Renal pelvis (tissue), 4 donors: ENCODE measurements around the gene CHCHD4. TPM values are rescaled to one million over a fixed set of nuclear protein-coding genes. Genes with fewer than 3 reads are reported as not detected.
"Not testable (repeated sequence)": the region's sequence is repeated elsewhere in the genome, so short reads cannot be mapped to it uniquely, and the experiment has no call there.

ENCODE experiments used
- DNase-seq: peaks from one replicate; pipeline ENCODE4 v3.0.0-alpha.2; 2013
- polyA plus RNA-seq, 3 donors: library from polyadenylated mRNA; unstranded; fragments of 120-200 nt; gene quantifications; one replicate each; pipeline ENCODE4 v1.2.1, GENCODE V29; 2013; ENCODE audit not compliant: insufficient read length in 3 of 3

Gene CHCHD4
- polyA plus RNA-seq, 3 donors = 17.9 to 19.9 (median 18.7) TPM

DNA sequence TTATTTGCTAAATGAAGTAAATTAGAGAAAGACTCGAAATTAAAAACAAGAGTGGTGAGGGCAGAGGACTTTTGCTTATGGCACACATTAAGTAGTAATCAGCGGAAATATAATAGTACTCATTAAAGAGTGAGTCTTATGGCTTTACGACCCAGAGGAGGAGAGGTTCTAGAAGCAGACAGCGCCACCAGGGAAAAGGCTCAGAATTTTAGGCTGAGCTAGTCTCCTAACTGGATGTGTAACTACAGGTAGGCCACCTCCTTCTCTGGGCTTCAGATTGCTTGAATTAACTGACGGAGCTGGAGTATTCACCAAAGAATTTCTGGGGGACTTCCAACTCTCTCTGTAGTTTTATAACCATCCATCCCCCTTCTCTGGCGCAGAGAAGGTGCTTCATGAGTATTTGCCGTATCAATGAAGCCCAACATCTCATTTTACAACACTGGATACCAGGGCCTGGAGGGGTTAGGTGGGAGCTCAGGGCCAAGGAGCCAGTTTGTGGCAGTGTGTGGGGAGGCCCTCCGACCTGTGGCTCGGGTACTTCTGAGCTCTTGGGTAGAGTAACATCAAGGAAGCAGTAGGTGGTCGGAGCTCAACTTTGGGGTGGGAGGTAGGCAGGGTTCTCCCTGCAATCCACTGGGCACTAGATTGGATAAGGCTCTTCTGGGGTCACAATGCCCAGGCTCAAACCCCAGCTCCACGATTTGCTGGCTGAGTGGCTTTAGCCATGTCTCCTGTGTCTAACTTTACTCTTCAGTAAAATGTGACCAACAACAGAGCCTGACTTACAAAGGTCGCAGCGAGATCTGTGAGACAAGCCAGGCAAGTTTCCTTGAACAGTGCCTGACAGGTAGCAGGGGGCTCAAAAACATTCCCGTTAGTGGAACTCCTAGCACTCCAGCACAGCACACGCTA, 1.1 kb downstream of the CHCHD4 start:
- DNase-seq = no peak

DNA sequence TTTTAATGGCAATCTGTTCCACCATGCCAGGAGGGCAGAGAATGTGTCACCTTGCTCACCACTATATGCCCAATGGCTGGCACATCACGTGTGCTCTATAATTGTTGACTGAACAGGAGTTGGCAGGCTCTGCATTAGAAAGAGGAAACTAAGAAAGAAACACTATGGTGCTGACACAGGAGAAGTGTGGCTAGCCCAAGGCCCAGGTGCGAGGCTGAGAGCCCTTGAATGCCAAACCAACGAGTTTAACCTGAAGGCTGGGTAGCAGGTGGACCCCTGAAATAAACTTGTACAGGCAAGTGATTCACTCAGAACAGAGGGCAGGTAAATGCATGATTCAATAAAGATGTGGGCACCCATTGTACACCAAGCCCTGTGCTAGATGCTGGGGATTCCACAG, 2.4 kb downstream of the CHCHD4 start:
- DNase-seq = no peak

DNA sequence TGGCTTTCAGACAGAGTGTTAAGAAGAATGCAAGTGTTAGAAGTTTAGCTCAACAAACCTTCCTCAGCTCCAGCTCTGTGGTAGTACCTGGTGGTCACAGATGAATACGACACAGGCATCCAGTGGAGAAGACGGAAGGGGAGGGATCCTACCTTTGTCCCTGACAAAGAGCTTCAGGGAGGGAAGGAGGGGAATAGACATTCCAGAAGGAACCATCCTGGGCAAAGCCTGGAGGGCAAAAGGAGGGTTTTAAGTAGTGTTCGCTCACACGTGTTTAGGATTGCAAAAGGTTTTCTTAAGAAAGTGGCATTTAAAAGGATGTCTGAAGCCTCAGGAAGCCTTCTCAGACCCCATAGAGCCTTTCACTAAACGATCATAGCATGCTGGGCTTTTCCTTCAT, 2.8 kb downstream of the CHCHD4 start:
- no peak for DNase-seq

DNA sequence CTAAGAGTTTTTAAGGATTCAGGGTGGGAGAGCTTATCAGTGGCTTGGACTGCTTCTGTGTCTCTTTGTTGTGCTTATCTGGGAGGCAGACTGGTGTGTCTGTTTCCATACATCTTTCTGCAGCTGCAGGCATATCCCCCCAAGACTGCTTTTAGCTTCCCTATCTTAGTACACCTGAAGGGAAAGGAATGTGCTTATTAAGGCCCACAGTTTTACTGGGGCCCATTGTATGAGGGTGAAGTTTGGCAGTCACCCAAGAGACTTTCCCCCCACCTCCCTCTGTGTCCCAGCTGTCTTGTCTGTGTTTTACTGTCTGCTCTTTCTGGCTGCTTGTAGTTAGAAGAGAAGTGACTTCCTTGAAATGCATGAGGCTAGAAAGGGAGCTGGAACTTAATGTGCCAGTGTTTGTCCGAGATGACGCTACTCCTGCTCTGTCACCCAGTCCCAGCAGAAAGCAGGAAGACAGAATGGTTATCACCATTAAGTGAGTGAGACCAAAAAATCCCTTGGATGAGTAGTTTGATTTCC, 3.7 kb downstream of the CHCHD4 start:
- DNase-seq = not testable (repeated sequence)

DNA sequence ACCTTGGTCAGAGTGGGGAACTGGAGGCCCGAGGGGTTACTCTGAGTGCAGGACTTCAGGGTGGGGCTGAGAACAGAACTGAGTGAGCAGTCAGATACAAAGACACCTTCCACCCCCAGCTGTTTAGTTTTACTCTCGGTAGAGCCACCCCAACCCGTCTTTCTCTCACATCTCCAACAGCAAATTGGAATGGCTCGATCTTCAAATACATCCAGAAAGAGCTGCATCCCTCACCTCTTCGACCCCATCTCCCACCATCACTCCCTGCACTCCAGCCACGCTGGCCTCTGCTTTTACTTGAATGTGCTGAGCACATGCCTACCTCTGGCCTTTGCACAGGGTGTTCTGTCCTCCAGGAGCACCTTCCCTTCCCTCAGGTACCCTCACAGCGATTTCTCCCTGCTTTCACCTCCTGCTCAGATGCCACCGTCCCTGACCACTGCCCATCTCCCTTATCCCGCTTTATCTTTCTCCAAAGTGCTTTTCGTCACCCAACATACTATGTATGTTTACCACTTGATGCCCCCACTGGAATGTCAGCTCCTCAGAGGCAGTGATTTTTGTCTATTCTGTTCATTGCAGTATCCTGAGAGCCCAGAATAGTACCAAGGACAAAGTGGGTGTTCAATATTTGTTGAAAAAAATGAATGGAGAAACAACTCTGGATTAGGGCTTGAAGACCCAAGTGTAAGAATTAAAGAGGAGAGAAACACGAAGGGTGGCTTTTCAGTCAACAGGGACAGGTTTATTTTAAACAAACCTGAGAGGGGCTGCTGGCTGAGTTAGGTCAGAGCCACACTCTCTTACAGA, 4.4 kb downstream of the CHCHD4 start:
- DNase-seq = no peak

DNA sequence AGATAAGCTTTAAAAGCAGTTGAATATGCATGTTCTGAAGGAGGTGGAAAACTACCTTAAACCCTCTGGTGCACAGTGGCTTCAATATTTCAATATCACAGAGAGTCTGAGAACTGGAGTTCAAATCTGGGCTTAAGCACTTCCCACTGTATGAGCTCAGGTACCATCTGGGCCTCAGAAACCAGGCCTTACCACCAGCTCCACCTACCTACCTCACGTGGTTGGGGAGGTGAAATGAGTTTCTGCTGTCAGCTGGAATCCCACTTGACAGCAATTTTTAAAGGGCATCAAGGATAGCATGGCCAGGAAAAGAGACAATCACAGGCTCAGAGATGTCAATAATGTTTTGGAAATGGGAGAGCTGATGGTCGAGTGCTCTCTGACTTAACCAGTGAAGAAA, 5.0 kb downstream of the CHCHD4 start:
- DNase-seq = no peak

DNA sequence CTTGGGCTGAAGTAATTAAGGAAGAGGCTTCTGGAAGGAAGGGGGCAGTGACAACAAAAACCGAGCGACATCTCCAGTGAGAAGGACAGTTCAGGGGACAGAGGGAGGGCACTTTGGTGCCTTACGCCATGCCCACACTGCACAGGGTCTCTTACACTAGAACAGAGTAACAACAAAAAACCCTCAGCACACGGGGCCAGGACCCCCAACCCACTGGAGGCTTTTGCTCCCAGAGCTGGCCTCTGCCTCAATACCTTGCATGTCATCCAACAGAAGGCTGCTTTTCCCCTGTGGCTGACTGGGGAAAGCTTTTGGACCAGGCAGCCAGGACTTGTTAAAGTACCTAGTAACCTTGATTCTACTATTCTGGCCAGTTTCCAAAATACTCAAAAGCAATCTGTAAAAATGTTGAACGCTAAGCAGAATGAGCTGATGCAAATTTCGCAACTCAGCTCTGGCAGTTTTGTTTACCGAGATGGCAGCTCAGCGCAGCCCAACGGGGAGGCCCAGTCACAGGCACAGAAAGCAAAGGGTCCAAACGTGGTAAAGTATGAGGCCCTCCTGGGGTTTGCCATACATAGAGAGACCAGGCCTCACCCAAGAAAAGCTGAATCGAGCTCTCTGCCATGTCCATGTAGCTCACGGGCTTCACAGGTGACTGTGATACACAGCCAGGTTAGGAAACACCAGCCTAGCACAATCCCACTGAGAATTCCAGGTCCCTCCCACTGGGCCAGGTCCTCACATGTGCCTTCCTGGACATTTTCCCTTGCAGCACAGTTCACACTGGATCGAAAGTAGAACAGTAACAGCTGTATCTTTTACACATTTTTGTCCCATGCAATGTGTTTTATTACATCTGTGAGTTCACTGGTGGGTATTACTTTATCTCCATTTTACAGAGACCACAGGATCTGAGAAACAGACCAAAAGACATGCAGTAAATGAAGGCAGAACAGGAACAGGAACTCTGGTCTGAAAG, 6.0 kb downstream of the CHCHD4 start:
- peak; percentile 14 for DNase-seq

DNA sequence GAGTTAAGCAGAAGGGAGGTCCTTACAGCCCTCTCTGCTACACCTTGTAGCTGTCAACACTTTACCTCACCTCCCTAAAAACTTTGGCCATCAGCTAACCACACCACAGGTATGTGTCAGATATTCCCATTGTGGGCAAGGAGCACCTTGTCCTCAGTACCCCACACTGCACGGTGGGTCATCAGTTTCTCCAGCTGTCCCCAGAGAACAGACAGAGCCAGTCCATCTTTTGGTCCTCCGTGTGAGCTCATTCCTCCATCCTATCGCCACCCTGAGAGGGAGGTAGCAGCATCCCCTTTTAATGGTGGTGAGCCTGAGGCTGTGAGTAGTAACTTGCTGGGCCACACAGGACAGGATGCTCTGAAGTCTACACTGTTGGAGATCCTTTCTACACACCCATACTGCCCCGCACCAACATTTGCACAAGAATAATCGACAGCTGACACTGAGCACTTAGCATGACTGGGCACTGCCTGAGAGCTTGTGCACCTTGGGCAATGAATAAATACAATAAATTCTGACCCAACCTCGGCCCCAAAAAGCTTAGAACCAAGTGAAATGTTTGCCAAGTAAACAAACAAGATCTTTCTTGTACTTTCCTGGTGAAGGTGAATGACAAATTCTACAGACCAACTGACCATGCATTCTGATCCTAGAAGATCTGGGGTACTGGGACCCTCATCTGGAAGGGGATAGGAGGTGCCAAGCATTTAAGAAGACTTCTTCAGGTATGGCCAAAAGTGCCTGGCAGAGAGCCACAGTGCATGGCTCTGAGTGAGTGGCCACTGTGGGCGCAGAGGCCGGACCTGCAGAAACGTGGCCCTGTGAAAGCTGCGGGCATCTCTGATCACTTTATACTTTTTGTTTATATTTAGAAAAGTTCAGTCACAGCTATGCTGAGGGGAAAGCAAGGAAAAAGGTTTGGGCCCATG, 6.9 kb downstream of the CHCHD4 start:
- no peak for DNase-seq

DNA sequence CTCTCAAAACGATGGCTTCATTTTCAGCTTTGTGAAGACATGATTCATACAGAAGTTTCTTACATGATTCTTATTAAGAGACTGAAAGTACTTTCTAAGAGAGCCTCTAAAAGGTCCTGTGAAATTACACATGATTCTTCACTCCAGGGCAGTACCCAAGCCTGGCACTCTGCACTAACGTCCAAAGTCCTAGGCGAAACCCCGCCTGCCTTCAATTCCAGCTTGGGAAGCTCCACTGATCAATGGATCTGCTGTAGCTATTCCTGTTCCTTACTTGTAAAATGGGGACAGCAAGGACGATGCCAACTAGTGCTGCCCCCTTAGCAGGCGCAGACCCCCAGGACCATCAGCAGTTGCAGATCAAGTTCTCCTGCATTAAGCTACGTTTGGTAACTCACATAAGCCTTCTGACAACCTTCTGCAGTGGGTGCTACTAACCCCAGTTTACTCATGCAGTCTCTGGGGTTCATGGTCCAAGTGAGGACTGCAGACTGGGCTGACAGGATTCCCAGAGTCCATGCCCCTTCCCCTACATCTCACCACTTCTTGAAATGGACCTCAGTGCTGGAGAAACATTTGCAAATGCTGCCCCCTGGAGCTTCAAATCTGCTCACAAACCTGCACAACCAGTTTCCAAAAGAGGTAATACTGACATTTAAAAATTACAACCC, 10.6 kb downstream of the CHCHD4 start:
- DNase-seq = peak; percentile 29

DNA sequence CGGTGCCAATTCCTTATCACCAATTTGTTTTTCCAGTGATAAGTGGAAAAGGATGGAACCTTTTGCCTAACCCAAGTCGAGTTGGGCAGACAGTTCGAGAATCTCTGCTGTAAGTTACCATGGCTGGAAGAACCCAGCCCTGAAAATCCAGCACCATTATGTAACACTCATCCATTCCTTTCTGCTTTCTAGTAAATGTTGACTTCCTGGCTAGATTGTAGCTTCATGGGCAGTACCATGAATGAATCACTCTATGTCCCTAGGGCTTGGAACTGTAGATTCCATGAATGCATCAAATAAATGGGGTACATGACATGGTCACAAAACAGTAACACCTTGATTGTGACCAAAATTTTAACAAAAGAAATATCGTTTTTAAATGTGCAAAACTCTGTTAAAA, 14.0 kb downstream of the CHCHD4 start:
- DNase-seq = no peak

DNA sequence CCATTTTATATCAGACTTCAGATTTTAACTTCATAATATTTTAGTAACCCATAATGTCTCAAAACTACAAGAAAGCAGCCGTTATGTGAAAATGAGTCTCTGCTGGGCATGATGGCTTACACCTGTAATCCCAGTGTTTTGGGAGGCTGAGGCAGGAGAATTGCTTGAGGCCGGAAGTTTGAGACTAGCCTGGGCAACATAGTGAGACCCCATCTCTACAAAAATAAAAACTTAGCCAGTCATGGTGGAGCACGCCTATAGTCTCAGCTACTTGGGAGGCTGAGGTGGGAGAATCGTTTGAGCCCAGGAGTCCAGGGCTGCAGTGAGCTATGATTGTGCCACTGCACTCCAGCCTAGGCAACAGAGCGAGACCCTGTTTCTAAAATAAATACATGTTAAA, 14.8 kb downstream of the CHCHD4 start:
- not testable (repeated sequence) for DNase-seq

DNA sequence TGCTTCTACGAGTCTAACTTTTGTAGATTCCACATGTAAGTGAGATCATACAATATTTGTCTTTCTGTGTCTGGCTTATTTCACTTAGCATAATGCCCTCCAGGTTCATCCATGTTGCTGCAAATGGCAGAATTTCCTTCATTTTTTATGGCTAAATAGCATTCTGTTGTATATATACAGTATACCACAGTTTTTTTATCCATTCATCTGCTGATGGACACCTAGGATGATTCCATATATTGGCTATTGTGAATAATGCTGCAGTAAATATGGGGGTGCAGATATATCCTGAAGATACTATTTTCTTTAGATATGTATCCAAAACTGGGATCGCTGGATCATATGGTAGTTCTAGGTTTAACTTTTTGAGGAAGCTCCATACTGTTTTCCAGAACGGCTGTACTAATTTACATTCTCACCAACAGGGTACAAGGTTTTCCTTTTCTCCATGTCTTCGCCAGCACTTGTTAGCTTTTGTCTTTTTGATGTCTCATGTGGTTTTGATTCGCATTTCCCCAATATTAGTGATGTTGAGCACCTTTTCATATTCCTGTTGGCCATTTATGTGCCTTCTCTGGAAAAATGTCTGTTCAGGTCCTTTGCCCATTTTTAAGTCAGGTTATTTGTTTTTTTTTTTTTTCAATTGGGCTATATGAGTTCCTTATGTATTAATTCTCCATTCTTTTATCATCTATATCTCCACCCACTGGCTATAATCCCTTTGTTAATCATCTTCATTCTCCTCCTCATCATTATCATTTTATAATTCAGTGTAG, 26.9 kb downstream of the CHCHD4 start:
- DNase-seq = no peak

DNA sequence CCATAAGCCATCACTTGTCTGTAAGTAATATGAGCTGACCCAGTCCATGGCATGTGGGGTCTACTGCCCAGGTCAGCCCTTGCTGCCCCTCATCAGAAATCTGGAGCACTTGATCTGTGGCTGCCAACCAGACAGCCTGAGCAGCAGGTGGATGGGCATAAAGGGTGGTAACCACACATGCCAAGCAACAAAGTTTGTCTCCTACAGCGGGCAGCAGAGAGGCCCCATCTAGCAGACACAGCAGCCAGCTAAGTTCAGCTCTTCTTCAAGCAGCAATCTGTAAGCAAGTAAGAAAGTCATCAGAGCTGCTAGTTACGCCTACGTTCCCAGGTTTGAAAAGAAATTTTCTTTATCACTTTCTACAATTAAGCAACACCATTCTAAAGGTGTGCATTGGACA, 27.9 kb downstream of the CHCHD4 start:
- DNase-seq = no peak

DNA sequence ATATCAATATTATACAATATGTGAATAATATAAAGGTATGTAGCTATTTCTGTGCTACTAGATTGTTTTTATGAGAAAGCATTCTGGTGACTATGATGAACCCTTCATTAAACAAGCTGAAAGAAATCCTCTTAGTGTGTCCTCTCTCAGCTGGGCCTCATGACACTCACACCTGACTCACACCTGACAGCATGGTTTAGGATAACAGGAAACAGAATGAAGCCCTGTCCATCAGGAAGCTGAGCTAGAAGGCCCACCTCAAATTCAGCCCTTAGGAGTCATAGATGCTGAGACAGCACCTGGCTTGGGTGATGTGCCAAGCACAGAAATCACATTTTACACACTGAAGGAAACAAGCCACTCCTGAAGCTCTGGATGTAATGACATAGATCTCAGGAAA, 30.8 kb downstream of the CHCHD4 start:
- no peak for DNase-seq

DNA sequence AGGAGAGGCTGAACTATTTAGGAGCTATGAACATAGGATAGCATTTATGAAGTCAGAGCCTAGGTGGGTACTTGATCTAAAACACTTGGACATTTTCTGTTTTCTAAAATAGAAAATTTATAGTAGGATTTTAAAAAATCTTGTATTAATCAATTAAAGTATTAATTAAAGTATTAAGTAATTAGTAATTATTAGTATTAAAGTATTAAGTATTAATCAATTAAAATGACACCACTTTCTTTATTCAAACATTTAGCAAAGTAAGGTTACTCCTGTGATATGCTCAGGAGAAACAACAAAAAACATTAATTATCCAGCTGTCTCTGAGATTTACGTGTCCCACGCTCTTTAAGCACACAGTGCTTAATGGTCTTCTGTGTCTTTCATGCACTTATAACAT, 32.2 kb downstream of the CHCHD4 start:
- no peak for DNase-seq

DNA sequence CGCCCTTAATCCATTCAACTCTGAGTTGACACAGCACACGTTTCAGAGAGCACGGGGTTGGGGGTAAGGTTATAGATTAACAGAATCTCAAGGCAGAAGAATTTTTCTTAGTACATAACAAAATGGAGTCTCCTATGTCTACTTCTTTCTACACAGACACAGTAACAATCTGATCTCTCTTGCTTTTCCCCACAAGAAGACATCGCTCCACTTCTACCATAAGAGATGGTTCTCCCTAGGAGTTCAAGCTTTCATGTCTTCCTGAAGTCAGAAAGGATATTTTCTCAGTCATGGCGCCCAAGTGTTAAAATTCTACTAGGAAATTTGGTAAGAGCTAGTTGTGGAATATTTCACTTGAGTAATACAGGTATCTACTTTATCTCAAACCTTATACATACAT, 32.7 kb downstream of the CHCHD4 start:
- not testable (repeated sequence) for DNase-seq

DNA sequence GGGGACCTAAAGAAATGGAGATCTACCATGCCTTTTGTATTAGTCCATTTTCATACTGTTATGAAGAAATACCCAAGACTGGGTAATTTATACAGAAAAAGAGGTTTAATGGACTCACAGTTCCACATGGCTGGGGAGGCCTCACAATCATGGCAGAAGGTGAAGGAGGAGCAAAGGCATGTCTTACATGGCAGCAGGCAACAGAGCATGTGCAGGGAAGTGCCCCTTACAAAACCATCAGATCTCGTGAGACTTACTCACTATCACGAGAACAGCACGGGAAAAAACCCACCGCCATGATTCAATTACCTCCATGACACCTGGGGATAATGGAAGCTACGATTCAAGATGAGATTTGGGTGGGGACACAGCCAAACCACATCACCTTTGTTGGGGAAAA, 37.2 kb downstream of the CHCHD4 start:
- not testable (repeated sequence) for DNase-seq

DNA sequence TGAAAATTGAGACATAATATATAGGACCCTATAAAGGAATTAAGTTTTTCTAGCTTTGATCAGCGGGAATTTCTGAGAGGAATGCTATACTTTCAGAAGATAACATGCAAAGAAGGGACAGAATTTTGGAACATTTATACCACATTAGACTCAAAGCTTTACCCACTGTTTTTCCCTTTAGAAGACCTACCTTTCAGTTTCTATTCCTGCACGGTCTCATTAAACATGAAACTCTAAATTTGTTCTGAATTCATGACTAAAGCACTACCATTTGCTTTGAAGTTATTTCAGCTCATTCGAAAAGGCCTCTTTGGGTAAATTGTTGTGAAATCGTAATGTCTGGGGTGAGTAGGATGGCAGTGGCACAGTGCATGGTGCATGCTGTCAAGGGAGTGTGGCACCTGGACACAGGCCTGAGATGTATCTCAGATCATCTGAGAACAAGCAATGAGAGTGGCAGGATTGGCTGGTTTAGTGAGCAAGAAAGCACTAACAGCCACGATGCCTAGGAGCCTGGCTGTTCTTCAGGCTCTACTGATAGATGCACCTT, 42.5 kb downstream of the CHCHD4 start:
- DNase-seq = no peak

DNA sequence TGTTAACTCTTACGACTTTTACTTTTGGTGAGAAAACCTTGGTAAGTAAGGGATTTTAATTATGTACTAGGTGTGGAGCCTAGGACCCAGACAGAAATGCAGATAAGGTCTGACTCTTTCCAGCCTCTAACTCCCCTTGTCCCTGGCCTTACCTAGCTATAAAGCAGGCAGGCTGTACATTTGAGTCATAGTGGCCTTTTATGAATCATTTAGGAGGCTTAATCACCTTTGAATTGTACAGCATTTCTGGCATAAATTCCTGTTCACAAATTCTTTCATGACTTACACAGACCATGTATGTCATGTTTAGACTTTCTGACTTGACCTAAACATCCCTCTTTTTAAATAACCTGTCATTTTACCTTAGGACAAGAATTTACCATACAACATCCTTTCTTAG, 47.4 kb downstream of the CHCHD4 start:
- no peak for DNase-seq
